Lung (tissue), 16 donors: ENCODE measurements around the gene CUL2. TPM values are rescaled to one million over a fixed set of nuclear protein-coding genes. Genes with fewer than 3 reads are reported as not detected.

Experiments used
- ATAC-seq: fragments of 200-7000 bp; cut with Tn5 transposase; one replicate; pipeline ENCODE4 v1.9.1; 2020; ENCODE audit warnings: moderate number of reproducible peaks; ENCODE audit not compliant: insufficient read depth, low FRiP score
- DNase-seq, 3 donors: peaks; one replicate each; pipeline ENCODE4 v3.0.0-alpha.2; 2013 to 2017
- H3K27ac ChIP-seq, 2 donors: one replicate each; pipeline ENCODE4 v1.5.1; 2013; ENCODE audit warnings: mild to moderate bottlenecking in 2 of 2, moderate library complexity in 2 of 2, control low read depth in 1 of 2, inconsistent platforms in 1 of 2, low read depth in 1 of 2, low read length in 1 of 2
- H3K27me3 ChIP-seq, 3 donors: one replicate each; pipeline ENCODE4 v1.5.1; 2013; ENCODE audit warnings: low read length in 2 of 3; ENCODE audit not compliant: control insufficient read depth in 3 of 3, insufficient read depth in 3 of 3
- H3K36me3 ChIP-seq, 4 donors: one replicate each; pipeline ENCODE4 v1.5.1; 2013; ENCODE audit warnings: low read length in 4 of 4, mild to moderate bottlenecking in 1 of 4, moderate library complexity in 1 of 4; ENCODE audit not compliant: control insufficient read depth in 4 of 4, insufficient read depth in 4 of 4
- H3K4me1 ChIP-seq, 5 donors: one replicate each; pipeline ENCODE4 v1.5.1; 2013; ENCODE audit warnings: low read length in 5 of 5, mild to moderate bottlenecking in 2 of 5, moderate library complexity in 1 of 5; ENCODE audit not compliant: control insufficient read depth in 5 of 5, insufficient read depth in 5 of 5
- H3K4me3 ChIP-seq: one replicate; pipeline ENCODE4 v1.5.1; 2013; ENCODE audit warnings: mild to moderate bottlenecking, control low read depth, moderate library complexity
- H3K9ac ChIP-seq, 2 donors: one replicate each; pipeline ENCODE4 v1.5.1; 2013; ENCODE audit warnings: low read length in 2 of 2, control low read depth in 1 of 2; ENCODE audit not compliant: insufficient read depth in 1 of 2
- H3K9me3 ChIP-seq, 4 donors: one replicate each; pipeline ENCODE4 v1.5.1; 2013; ENCODE audit warnings: low read length in 3 of 4, mild to moderate bottlenecking in 1 of 4, moderate library complexity in 1 of 4; ENCODE audit not compliant: control insufficient read depth in 4 of 4, insufficient read depth in 3 of 4
- CTCF ChIP-seq: IDR thresholded peaks from 2 replicates; pipeline ENCODE4 v1.5.1; 2012; ENCODE audit warnings: mild to moderate bottlenecking; ENCODE audit errors: control extremely low read depth, extremely low read depth
- WGBS, 2 donors: extraction: QIAGEN DNeasy Blood & Tissue Kit; methylation state at CpG; one replicate each; pipeline ENCODE4 v1.1.7; 2013; 5-methylcytosine and 5-hydroxymethylcytosine counted together
- long read RNA-seq, 5 donors: transcript quantifications; one replicate each; lab custom pipeline, GENCODE V29; 2026
- polyA plus RNA-seq, 2 donors: library from polyadenylated mRNA; stranded (reverse); fragments of 200-250 nt; gene quantifications; one replicate each; pipeline ENCODE4 v1.2.1, GENCODE V29; 2013
- total RNA-seq, 2 donors: library from RNA; depleted of rRNA in 1 of 2; stranded (reverse); fragments of >200 nt in 1 of 2; gene quantifications; one replicate each; pipeline ENCODE4 v1.2.1, GENCODE V29; 2014 to 2021
- donor health status: control.
- donor health status: control.
- donor health status: Bipolar disorder and iron deficiency.
- donor health status: healthy.
- donor health status: DM: yes; HTN: yes; CAD: no.

Gene CUL2
- total RNA-seq: 10 to 100 TPM; 23.7 to 30.8 TPM
- 10 to 100 TPM in 1 of 2 donors, 1 to 10 TPM in 1; 7.7 to 11.5 TPM for polyA plus RNA-seq
- long read RNA-seq, donor 1, full-length matches to known transcripts: 9 of 9 reads
- long read RNA-seq, donor 1, partial matches to known transcripts: 0 of 9 reads
- long read RNA-seq, donor 1, other reads (novel, unspliced or antisense): 0 of 9 reads
- long read RNA-seq, donor 2, partial matches to known transcripts: 0 of 1 reads
- long read RNA-seq, donor 2, other reads (novel, unspliced or antisense): 0 of 1 reads
- long read RNA-seq, donor 3, full-length matches to known transcripts: 2 of 2 reads
- long read RNA-seq, donor 3, partial matches to known transcripts: 0 of 2 reads
- long read RNA-seq, donor 3, other reads (novel, unspliced or antisense): 0 of 2 reads
- long read RNA-seq, donor 4: 0 reads
- long read RNA-seq, donor 5, full-length matches to known transcripts: 5 of 5 reads
- long read RNA-seq, donor 5, partial matches to known transcripts: 0 of 5 reads
- long read RNA-seq, donor 5, other reads (novel, unspliced or antisense): 0 of 5 reads

DNA sequence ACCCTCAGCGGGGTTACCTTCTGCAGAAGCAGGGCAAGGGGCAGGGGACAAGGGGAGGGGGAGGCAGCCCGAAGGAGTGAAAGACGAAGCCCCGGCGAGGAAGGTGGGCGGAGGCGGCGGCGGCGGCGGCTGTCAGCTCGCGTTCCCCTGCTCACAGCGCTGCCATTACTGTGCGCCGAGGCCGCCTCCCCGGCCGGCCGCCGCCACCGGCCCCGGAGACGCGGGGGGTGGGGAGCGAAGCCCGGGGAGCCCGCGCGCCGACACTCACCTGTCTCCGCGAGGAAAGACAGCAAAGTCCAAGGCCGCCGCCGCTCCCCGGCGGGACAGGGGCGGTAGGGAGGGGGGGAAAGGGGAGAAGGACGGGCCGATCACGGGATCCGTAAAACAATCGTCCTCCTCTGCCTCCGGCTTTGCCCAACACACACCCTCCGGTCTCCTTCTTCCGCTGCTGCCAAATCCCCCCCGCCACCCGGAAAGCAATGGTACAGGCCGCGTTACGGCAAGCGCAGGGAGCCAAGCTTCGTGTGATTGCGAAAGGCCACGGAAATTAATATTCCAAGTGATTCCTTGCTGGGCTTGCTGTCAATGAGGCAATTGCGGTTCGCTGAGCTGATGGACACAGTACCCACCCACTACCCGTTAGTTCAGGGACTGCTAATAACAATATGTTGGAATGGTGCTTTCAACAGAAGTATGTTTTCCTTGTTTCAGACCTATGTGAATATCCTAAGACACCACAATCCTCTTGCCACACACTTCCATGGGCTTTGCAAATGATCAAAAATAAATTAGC is at the start of gene CUL2:
CUL2 (minus strand) TSS at position 180 of the 793 bp plus-strand sequence. CDS start 19,024 bp downstream, outside the sequence.
- ATAC-seq (peak; percentile 97), DNase-seq (peak; percentile 96 to 98 (median 97))
- Histone ChIP-seq H3K27me3 (no peaks in the 10 kb centered on the region), H3K9me3 (no peaks in the 10 kb centered on the region), H3K4me3 (peak within 1 kb of the TSS; percentile 93), H3K27ac (peak within 1 kb of the TSS; percentile 93 to 96), H3K9ac (peak within 1 kb of the TSS; percentile 67 to 81), H3K36me3 (no peaks in the 10 kb centered on the region), H3K4me1 (peaks cover 4 to 14% (median 8%) of the 10 kb centered on the region in 5 donors)
- 0% methylated on average over 45 to 59 of the region's 59 CpGs for WGBS, 2 donors
- no peak for TF ChIP-seq CTCF

GRCh38 chr10:35136263-35136815 is 46.2 kb upstream of the CUL2 start:
- no peak overlapping the region for H3K9ac ChIP-seq
- no peaks in the 10 kb centered on the region for H3K9me3 ChIP-seq
- ATAC-seq (no peak), DNase-seq (no peak)
- no peaks in the 10 kb centered on the region for H3K36me3 ChIP-seq
- H3K4me3 ChIP-seq: no peak overlapping the region
- H3K27me3 ChIP-seq: no peaks in the 10 kb centered on the region
- no peak overlapping the region for H3K27ac ChIP-seq
- WGBS, 2 donors: 74 to 83% methylated on average over 4 of the region's 4 CpGs
- peaks cover 0 to 11% (median 4%) of the 10 kb centered on the region in 5 donors for H3K4me1 ChIP-seq
- no peak for TF ChIP-seq CTCF

- Histone ChIP-seq H3K27me3 (no peaks in the 10 kb centered on the region), H3K9ac (no peak overlapping the region), H3K36me3 (no peaks in the 10 kb centered on the region), H3K27ac (no peak overlapping the region), H3K9me3 (no peaks in the 10 kb centered on the region), H3K4me3 (no peak overlapping the region), H3K4me1 (peaks cover 0 to 8% (median 6%) of the 10 kb centered on the region in 5 donors)
- no peak for ATAC-seq
- WGBS, 2 donors: 44 to 75% methylated on average over 5 of the region's 5 CpGs
- no peak for TF ChIP-seq CTCF
- DNase-seq: no peak
Observed at GRCh38 chr10:35135861-35136260, 45.7 kb upstream of the CUL2 start.
